Hepatocyte (in vitro differentiated cells): ENCODE measurements around the gene GP1BB.

Source experiments
- EZH2 ChIP-seq: fragments of 200-600 bp; sonication (generic); IDR thresholded peaks from 2 replicates; pipeline ENCODE4 v1.6.1; 2016; ENCODE audit warnings: antibody characterized with exemption, mild to moderate bottlenecking, borderline replicate concordance
- TF ChIP-seq, protein P1 (sequence below): fragments of 200-600 bp; sonication (generic); IDR thresholded peaks from 2 replicates; pipeline ENCODE4 v1.5.1; 2016; ENCODE audit warnings: antibody characterized with exemption, mild to moderate bottlenecking; ENCODE audit not compliant: poor library complexity

DNA sequence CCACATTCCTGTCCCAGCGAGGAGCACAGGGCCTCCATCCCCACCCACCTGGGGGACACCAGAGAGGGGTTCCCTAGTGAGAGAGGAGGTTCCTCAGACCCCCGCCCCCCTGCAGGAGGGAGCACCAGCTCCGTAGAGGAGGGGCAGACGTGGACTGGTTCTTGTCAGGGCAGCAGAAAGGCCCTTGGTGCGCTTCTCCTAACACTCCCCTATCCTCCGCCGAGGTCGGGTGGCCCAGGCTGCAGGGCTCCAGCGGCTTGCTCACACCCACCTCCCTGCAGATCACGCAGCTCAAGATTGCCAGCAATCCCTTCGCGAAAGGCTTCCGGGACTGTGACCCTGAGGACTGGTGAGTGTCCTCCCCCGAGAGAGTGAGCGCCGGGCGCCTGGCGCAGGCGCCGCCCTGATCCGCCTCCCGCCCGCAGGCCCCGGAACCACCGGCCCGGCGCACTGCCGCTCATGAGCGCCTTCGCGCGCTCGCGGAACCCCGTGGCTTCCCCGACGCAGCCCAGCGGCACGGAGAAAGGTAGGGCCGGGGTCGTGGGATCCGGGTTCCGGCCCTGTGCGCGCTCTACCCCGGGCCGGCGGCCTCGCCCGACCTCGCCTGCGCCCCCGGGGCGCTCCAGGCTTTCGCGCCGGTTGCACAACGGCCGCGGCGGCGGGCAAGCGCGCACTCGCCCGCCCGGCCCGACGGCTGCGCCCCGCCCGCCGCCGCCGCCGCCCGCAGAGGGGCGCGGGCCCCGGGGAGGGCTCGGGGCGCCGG, 42.3 kb downstream of the GP1BB start:
- TF ChIP-seq, protein P1, sequence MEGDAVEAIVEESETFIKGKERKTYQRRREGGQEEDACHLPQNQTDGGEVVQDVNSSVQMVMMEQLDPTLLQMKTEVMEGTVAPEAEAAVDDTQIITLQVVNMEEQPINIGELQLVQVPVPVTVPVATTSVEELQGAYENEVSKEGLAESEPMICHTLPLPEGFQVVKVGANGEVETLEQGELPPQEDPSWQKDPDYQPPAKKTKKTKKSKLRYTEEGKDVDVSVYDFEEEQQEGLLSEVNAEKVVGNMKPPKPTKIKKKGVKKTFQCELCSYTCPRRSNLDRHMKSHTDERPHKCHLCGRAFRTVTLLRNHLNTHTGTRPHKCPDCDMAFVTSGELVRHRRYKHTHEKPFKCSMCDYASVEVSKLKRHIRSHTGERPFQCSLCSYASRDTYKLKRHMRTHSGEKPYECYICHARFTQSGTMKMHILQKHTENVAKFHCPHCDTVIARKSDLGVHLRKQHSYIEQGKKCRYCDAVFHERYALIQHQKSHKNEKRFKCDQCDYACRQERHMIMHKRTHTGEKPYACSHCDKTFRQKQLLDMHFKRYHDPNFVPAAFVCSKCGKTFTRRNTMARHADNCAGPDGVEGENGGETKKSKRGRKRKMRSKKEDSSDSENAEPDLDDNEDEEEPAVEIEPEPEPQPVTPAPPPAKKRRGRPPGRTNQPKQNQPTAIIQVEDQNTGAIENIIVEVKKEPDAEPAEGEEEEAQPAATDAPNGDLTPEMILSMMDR = no peak
- TF ChIP-seq EZH2 = peak; percentile 70
